GM19238 (cell line): ENCODE data around the gene FOXQ1.

Experiments used
- DNase-seq: peaks from one replicate; pipeline ENCODE4 v3.0.0; 2011; ENCODE audit warnings: low spot score; ENCODE audit not compliant: insufficient read length

FOXQ1 gene

DNA sequence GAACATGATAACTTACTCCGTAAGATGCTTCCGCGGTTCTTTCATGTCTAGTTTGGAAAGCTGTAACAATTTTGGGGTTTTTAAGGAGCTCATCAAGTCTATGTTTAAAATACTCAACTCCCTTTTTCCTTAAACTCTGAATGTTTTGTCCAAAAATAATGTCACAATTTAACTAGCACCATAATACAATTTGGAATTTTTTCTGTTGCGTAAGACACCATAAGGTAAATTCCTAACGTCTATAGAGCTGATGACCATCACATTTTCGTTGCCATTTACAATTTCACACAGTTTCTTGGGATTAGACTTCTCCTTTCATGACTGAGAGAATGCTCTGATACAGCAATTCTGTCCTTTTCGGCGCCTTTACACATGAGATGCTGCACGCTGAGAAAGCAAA is 50.7 kb downstream of the FOXQ1 start:
- no peak for DNase-seq

DNA sequence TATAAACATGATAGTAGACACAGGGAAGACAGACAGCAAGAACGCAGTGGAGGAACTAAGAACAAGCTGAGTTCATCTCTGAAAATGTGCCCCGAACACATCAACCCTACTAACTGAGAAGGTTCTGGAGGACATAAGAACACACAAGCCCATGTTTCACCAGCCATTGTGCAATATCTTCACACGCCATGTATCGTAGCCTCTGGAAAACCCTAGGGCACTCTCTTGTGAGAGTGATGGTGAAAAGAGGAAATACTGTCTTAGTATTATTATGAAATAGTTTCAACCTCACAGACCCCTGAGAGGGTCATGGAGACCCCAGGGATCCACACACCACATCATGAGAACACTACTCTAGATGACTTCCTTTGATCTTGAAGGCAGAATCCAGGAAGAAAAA is 51.4 kb downstream of the FOXQ1 start:
- DNase-seq = no peak

GRCh38 chr6:1363729-1364572 is 52.1 kb downstream of the FOXQ1 start:
- no peak for DNase-seq
